Measurements from ENCODE around the gene HOXA11. TPM values are rescaled to one million over a fixed set of nuclear protein-coding genes. Genes with fewer than 3 reads are reported as not detected.
A peak's percentile ranks its signal among the peaks of the same experiment; 100 is the strongest.

The HOXA11 gene
- not detected in 2 replicates for total RNA-seq

DNA sequence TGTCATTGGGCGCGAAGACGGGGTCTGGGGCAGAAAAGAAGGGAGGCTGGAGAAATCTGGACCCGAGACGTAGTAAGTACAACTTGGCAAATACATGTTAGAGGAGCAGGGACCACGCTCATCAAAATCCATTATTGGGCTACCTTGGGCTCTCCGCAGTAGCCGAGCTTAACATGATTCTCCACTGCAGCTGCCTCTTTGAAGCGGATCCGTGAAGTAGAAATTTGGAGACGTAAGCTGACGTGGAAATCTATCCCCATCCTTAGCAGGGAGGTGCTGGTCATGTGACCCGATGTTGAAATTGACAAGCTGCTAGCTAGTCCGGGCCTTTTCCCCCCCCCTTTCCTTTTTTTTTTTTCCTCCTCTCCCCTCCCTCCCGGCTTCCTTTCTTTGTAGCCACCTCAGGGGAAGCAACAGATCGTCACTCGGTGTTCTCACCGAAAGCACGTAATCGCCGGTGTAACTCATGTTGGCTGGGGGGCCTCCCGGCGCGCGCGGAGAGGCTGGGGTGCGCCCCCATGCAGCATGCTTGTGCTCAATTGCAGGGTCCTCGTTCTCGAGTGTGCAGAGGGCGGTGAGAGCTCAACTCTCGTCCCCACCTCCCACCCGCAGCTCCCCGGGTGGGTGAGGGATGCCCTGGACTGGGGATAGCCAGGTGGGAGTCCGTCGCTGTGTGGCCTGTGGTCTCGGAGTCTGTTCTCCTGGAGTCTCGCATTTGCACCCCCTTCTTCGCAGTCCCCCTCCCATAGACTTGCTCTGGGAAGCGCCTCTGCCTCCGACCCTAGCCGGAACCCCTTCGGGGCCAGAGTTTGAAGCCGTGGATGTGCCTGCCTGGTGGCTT lies at the start of gene HOXA11:
TSS of gene HOXA11 (minus strand) at position 220 of the 841 bp plus-strand sequence. CDS start at position 132, 88 bp downstream.
- FAIRE-seq: no peak
- Histone ChIP-seq H3K36me3 (ENCODE audit: control insufficient read depth, insufficient read depth, low read length) (no peaks in the 10 kb centered on the region), H3K27me3 (ENCODE audit: control insufficient read depth, insufficient read depth, low read length) (peaks cover 82% of the 10 kb centered on the region), H3K4me3 (ENCODE audit: low read depth, low read length) (peak within 1 kb of the TSS; percentile 11)
- no peak for DNase-seq (ENCODE audit: low read depth)
- TF ChIP-seq, protein P1, sequence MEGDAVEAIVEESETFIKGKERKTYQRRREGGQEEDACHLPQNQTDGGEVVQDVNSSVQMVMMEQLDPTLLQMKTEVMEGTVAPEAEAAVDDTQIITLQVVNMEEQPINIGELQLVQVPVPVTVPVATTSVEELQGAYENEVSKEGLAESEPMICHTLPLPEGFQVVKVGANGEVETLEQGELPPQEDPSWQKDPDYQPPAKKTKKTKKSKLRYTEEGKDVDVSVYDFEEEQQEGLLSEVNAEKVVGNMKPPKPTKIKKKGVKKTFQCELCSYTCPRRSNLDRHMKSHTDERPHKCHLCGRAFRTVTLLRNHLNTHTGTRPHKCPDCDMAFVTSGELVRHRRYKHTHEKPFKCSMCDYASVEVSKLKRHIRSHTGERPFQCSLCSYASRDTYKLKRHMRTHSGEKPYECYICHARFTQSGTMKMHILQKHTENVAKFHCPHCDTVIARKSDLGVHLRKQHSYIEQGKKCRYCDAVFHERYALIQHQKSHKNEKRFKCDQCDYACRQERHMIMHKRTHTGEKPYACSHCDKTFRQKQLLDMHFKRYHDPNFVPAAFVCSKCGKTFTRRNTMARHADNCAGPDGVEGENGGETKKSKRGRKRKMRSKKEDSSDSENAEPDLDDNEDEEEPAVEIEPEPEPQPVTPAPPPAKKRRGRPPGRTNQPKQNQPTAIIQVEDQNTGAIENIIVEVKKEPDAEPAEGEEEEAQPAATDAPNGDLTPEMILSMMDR (IDR thresholded peaks at IDR 0.05; ENCODE audit: insufficient read depth, low read length, severe bottlenecking): no peak

DNA sequence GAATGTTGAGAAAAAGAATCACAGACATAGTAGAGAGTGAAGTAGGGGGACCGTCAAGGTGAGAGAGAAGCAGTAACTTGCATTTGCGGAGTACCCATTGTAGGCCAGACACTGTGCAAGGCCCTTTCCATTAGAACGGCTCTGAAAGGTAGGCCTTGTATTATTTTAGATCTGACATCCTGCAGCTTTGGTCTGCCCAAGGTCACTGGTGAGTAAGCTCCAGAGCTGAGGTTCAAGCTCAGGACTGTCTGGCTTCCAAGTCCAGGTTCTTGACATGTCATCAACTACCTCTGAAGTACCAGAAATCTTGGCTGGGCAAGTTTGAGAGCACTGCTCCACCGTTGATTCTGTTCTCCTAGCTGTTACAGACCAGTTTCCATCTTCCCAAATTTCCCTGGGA lies 44.4 kb upstream of the HOXA11 start:
- DNase-seq (ENCODE audit: low read depth) (no peak), FAIRE-seq (peak; percentile 62)
- H3K27me3 ChIP-seq (ENCODE audit: control insufficient read depth, insufficient read depth, low read length): peaks cover 15% of the 10 kb centered on the region
- TF ChIP-seq, protein P1 (IDR thresholded peaks at IDR 0.05; ENCODE audit: insufficient read depth, low read length, severe bottlenecking): no peak
- H3K36me3 ChIP-seq (ENCODE audit: control insufficient read depth, insufficient read depth, low read length): no peaks in the 10 kb centered on the region
- no peak overlapping the region for H3K4me3 ChIP-seq (ENCODE audit: low read depth, low read length)

DNA sequence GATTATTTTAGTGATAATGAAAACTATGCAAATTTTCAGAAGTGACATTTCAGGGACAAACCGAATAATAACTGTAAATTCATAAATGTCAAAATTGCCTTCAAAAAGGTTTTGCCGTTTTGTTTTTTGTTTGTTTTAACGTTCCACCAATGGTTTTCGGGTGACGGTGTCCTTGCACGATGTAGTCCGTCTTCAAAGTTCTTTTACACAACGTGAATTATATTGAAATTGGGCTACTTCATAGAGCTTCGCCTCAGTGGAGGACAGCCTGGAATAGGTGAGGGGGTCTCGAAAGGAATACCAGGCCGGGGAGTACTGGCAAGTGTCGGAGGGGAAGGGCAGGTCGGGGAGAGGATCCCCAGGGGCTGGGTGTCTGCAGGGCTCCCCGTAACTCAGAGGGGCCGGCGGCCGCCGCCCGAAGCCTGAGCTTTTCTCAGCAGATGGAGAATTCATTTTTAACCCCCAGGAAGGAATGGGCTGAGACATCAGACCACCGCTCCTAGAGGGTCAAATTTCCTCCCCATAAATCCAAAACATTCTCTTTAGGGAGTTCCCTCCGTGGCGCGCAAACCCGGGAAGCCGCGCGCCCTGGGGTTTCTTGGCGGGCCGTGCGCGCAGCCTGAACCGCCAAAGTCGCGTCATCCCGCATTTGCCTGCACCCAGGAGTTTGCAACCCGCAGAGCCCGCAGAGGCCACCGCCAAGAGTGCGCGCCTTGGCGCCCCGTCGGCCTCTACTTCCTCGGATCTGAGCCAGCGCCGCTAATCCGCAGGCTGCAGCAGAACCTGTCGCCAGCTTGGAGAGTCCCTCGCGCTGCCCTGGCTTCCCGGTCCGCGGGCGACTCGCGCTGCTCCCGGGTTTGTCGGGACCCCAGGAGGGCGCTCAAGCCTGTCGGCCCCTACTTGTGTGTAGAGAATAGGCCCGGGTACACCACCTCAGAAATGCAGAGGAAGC lies 40.2 kb upstream of the HOXA11 start:
- DNase-seq (ENCODE audit: low read depth): no peak
- TF ChIP-seq, protein P1 (IDR thresholded peaks at IDR 0.05; ENCODE audit: insufficient read depth, low read length, severe bottlenecking): no peak

DNA sequence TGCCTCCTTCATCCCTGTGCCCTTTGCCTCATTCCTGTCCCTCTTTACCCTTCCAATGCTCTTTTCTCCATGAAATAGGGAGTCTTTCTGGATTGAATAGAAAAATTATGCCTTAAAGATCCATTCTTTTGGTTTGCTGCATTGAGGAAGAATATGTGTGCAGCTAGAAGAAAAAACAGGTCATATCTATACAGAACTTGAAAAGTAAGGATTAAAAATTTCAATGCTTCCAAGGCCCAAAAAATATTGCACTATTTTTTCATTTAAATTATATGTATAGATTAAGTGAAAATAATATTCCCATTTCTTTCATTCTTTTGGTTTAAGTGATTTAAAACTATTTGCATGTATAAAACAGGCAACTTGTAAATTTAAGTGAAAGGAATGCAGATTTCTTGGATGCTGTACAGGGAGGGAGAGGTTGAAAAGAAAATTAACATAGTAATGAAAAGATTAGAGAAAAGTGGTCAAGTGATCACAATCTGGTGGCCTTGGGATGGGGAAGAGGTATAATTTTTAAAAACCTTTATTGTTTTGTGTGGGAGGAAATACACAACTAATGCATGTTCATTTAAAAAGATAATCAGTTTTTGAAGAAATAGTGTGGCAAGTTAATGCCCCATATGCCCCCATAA lies 39.0 kb upstream of the HOXA11 start:
- peaks cover 31% of the 10 kb centered on the region for H3K27me3 ChIP-seq (ENCODE audit: control insufficient read depth, insufficient read depth, low read length)
- TF ChIP-seq, protein P1 (IDR thresholded peaks at IDR 0.05; ENCODE audit: insufficient read depth, low read length, severe bottlenecking): no peak
- no peak for FAIRE-seq

More for the DNA sequence above, 40.2 kb upstream of the HOXA11 start:
- Histone ChIP-seq H3K27me3 (ENCODE audit: control insufficient read depth, insufficient read depth, low read length) (peaks cover 29% of the 10 kb centered on the region), H3K4me3 (ENCODE audit: low read depth, low read length) (no peak overlapping the region), H3K36me3 (ENCODE audit: control insufficient read depth, insufficient read depth, low read length) (no peaks in the 10 kb centered on the region)
- FAIRE-seq: no peak

DNA sequence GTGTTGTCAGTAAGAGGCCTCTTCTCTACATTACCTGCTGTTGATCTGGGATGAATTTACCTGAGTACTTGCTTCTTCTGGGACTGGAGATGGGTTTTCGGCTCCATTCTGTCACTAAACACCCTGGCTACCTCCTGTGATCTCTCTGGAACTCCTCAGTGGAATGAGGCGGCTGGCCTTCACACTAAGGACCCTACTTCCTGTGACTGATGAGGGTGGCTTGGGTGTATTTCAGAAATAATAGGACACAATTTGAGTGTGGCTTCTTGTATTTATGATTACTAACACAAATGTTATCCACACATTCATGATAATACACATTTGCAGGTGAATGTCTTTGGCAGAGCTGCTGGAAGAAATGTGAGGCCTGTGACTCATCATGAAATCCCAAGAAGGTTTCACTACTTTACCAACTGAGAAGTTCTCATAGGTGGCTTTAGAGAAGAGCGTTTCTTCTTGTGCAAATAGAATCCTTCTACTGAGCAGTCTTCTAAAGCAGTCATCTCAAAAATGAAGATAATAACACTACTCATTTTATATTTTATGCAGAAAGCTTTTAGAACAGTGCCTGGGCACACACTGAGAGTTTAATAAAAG lies 36.3 kb upstream of the HOXA11 start:
- DNase-seq (ENCODE audit: low read depth) (peak; percentile 30), FAIRE-seq (no peak)
- Histone ChIP-seq H3K27me3 (ENCODE audit: control insufficient read depth, insufficient read depth, low read length) (peaks cover 37% of the 10 kb centered on the region), H3K36me3 (ENCODE audit: control insufficient read depth, insufficient read depth, low read length) (no peaks in the 10 kb centered on the region), H3K4me3 (ENCODE audit: low read depth, low read length) (no peak overlapping the region)
- TF ChIP-seq, protein P1 (IDR thresholded peaks at IDR 0.05; ENCODE audit: insufficient read depth, low read length, severe bottlenecking): no peak

More for the DNA sequence above, 39.0 kb upstream of the HOXA11 start:
- H3K4me3 ChIP-seq (ENCODE audit: low read depth, low read length): no peak overlapping the region
- no peaks in the 10 kb centered on the region for H3K36me3 ChIP-seq (ENCODE audit: control insufficient read depth, insufficient read depth, low read length)
- DNase-seq (ENCODE audit: low read depth): no peak

All from bronchial epithelial cell (primary cell).